H9 (cell line): ENCODE measurements around the gene RNF8. TPM values are rescaled to one million over a fixed set of nuclear protein-coding genes. Genes with fewer than 3 reads are reported as not detected.

Experiments used
- DNase-seq: peaks from one replicate; pipeline ENCODE4 v3.0.0-alpha.2; 2017
- H2AFZ ChIP-seq: one replicate; pipeline ENCODE4 v1.6.1; 2013; ENCODE audit warnings: mild to moderate bottlenecking, low read length, control low read depth, moderate library complexity
- H2AK5ac ChIP-seq: 2 replicates; pipeline ENCODE4 v1.6.1; 2013; ENCODE audit warnings: low read length, control low read depth, mixed read lengths; ENCODE audit not compliant: insufficient read length
- H2BK120ac ChIP-seq: one replicate; pipeline ENCODE4 v1.6.1; 2013; ENCODE audit warnings: low read depth, mild to moderate bottlenecking, low read length, control low read depth, inconsistent platforms; ENCODE audit not compliant: poor library complexity, severe bottlenecking
- H2BK12ac ChIP-seq: 2 replicates; pipeline ENCODE4 v1.6.1; 2013; ENCODE audit warnings: low read length, control low read depth, mixed read lengths, low read depth; ENCODE audit not compliant: insufficient read length
- H2BK15ac ChIP-seq: 2 replicates; pipeline ENCODE4 v1.6.1; 2013; ENCODE audit warnings: low read depth, low read length, control low read depth
- H2BK20ac ChIP-seq: one replicate; pipeline ENCODE4 v1.6.1; 2013; ENCODE audit warnings: low read depth, mild to moderate bottlenecking, low read length, control low read depth, inconsistent platforms; ENCODE audit not compliant: poor library complexity, severe bottlenecking
- H2BK5ac ChIP-seq: 2 replicates; pipeline ENCODE4 v1.6.1; 2013; ENCODE audit warnings: low read length, control low read depth, mixed read lengths; ENCODE audit not compliant: insufficient read length
- H3K14ac ChIP-seq: 2 replicates; pipeline ENCODE4 v1.6.1; 2013; ENCODE audit warnings: low read length, control low read depth; ENCODE audit not compliant: insufficient read depth
- H3K18ac ChIP-seq: 2 replicates; pipeline ENCODE4 v1.6.1; 2013; ENCODE audit warnings: low read depth, mild to moderate bottlenecking, mixed read lengths, low read length, control low read depth; ENCODE audit not compliant: insufficient read length
- H3K23ac ChIP-seq: 2 replicates; pipeline ENCODE4 v1.6.1; 2013; ENCODE audit warnings: low read length, control low read depth, mixed read lengths, low read depth; ENCODE audit not compliant: insufficient read length
- H3K23me2 ChIP-seq: 2 replicates; pipeline ENCODE4 v1.6.1; 2013; ENCODE audit warnings: low read depth, mild to moderate bottlenecking, mixed read lengths, low read length, control low read depth; ENCODE audit not compliant: insufficient read length, poor library complexity, severe bottlenecking
- H3K27ac ChIP-seq: 2 replicates; pipeline ENCODE4 v1.5.1; 2013; ENCODE audit warnings: low read length, control low read depth, mixed read lengths, low read depth; ENCODE audit not compliant: insufficient read length
- H3K27me3 ChIP-seq: 2 replicates; pipeline ENCODE4 v1.6.1; 2013; ENCODE audit warnings: low read length, control low read depth, inconsistent platforms; ENCODE audit not compliant: insufficient read depth
- H3K4ac ChIP-seq: 2 replicates; pipeline ENCODE4 v1.6.1; 2013; ENCODE audit warnings: low read depth, mild to moderate bottlenecking, control low read depth, inconsistent platforms, low read length, moderate library complexity
- H3K4me1 ChIP-seq: 2 replicates; pipeline ENCODE4 v1.6.1; 2013; ENCODE audit warnings: low read length, control low read depth, inconsistent platforms; ENCODE audit not compliant: insufficient read depth
- H3K4me2 ChIP-seq: 2 replicates; pipeline ENCODE4 v1.6.1; 2013; ENCODE audit warnings: low read length, control low read depth, mixed read lengths; ENCODE audit not compliant: insufficient read length, insufficient read depth
- H3K56ac ChIP-seq: 2 replicates; pipeline ENCODE4 v1.6.1; 2013; ENCODE audit warnings: low read depth, mild to moderate bottlenecking, mixed read lengths, low read length, control low read depth; ENCODE audit not compliant: insufficient read length
- H3K79me1 ChIP-seq: 2 replicates; pipeline ENCODE4 v1.6.1; 2013; ENCODE audit warnings: low read depth, mild to moderate bottlenecking, moderate library complexity, low read length, control low read depth, inconsistent platforms; ENCODE audit not compliant: insufficient read depth, poor library complexity, severe bottlenecking
- H3K79me2 ChIP-seq: 2 replicates; pipeline ENCODE4 v1.6.1; 2013; ENCODE audit warnings: low read length, control low read depth, inconsistent platforms; ENCODE audit not compliant: insufficient read depth
- H3K9ac ChIP-seq: 2 replicates; pipeline ENCODE4 v1.6.1; 2013; ENCODE audit warnings: low read length, control low read depth, mixed read lengths; ENCODE audit not compliant: insufficient read length; ENCODE audit errors: extremely low read depth
- H3K9me3 ChIP-seq: one replicate; pipeline ENCODE4 v1.6.1; 2013; ENCODE audit warnings: low read depth, low read length, inconsistent platforms; ENCODE audit not compliant: control insufficient read depth
- H3T11ph ChIP-seq: one replicate; pipeline ENCODE4 v1.6.1; 2013; ENCODE audit warnings: mild to moderate bottlenecking, low read length, control low read depth, inconsistent platforms
- H4K20me1 ChIP-seq: one replicate; pipeline ENCODE4 v1.6.1; 2013; ENCODE audit not compliant: control insufficient read depth, insufficient read length, insufficient read depth
- H4K5ac ChIP-seq: 2 replicates; pipeline ENCODE4 v1.6.1; 2013; ENCODE audit warnings: low read depth, mild to moderate bottlenecking, mixed read lengths, low read length, control low read depth; ENCODE audit not compliant: insufficient read length
- H4K8ac ChIP-seq: replicated peaks from 2 replicates; pipeline ENCODE4 v1.6.1; 2013; ENCODE audit warnings: low read length, control low read depth, mixed read lengths, low read depth; ENCODE audit not compliant: insufficient read length
- H4K91ac ChIP-seq: 2 replicates; pipeline ENCODE4 v1.6.1; 2013; ENCODE audit warnings: low read depth, mild to moderate bottlenecking, moderate library complexity, mixed read lengths, low read length, control low read depth; ENCODE audit not compliant: insufficient read length
- H3K27ac Mint-ChIP-seq, 3 experiments: 2 replicates in 2 of 3; 3 replicates in 1 of 3; pipeline ENCODE4 v1.8.0; 2020 to 2021; ENCODE audit warnings: mixed read lengths in 3 of 3, mild to moderate bottlenecking in 1 of 3, moderate library complexity in 1 of 3
- H3K27me3 Mint-ChIP-seq: 2 replicates; pipeline ENCODE4 v1.8.0; 2021; ENCODE audit warnings: low read depth, mild to moderate bottlenecking, moderate library complexity, mixed read lengths
- H3K36me3 Mint-ChIP-seq, 3 experiments: 2 replicates in 2 of 3; 3 replicates in 1 of 3; pipeline ENCODE4 v1.8.0; 2020 to 2021; ENCODE audit warnings: low read depth in 3 of 3, mixed read lengths in 3 of 3; ENCODE audit not compliant: insufficient read depth in 1 of 3
- H3K4me1 Mint-ChIP-seq, 2 experiments: 2 replicates each; pipeline ENCODE4 v1.8.0; 2020; ENCODE audit warnings: mixed read lengths in 2 of 2
- H3K4me3 Mint-ChIP-seq, 2 experiments: 2 replicates in 1 of 2; 3 replicates in 1 of 2; pipeline ENCODE4 v1.8.0; 2020 to 2021; ENCODE audit warnings: mild to moderate bottlenecking in 2 of 2, mixed read lengths in 2 of 2, moderate library complexity in 1 of 2
- H3K9me3 Mint-ChIP-seq, 2 experiments: 2 replicates in 1 of 2; 3 replicates in 1 of 2; pipeline ENCODE4 v1.8.0; 2020; ENCODE audit warnings: mild to moderate bottlenecking in 2 of 2, mixed read lengths in 2 of 2, moderate library complexity in 1 of 2
- CTCF ChIP-seq: fragments of 200-600 bp; sonication (generic); conservative IDR thresholded peaks from 3 replicates; pipeline ENCODE4 v1.8.0; 2021; ENCODE audit warnings: antibody characterized with exemption, mild to moderate bottlenecking
- WGBS: extraction: QIAGEN DNeasy Blood & Tissue Kit; methylation state at CpG from one replicate; pipeline ENCODE4 v1.1.7; 2013; ENCODE audit warnings: missing lambda C conversion rate, low lambda C conversion rate, mixed read lengths; ENCODE audit not compliant: insufficient read length; ENCODE audit errors: extremely low coverage; 5-methylcytosine and 5-hydroxymethylcytosine counted together
- total RNA-seq: library from RNA; stranded (reverse); gene quantifications from 2 replicates; pipeline ENCODE4 v1.2.1, GENCODE V29; 2021

Gene RNF8
- total RNA-seq, 1 experiment from 2014 or later, result 34.7 TPM

- Histone ChIP-seq H3K18ac (no peak overlapping the region), H3K14ac (no peak overlapping the region), H4K20me1 (no peaks in the 10 kb centered on the region), H3K27ac (no peak overlapping the region), H3K23me2 (peaks cover 11% of the 10 kb centered on the region), H2BK5ac (no peak overlapping the region), H2AK5ac (no peak overlapping the region), H3K23ac (no peak overlapping the region), H3K4me1 (no peaks in the 10 kb centered on the region), H2AFZ (no peak overlapping the region), H3K79me1 (no peaks in the 10 kb centered on the region), H3K9ac (no peak overlapping the region), H4K91ac (no peak overlapping the region), H3K27me3 (no peaks in the 10 kb centered on the region), H4K5ac (no peak overlapping the region), H3K56ac (no peak overlapping the region), H2BK15ac (no peak overlapping the region), H2BK120ac (no peak overlapping the region), H3K4ac (no peak overlapping the region), H4K8ac (no peak overlapping the region), H3K79me2 (peaks cover 10% of the 10 kb centered on the region; the same call in 1 of the 2 replicates), H3T11ph (no peak overlapping the region), H3K9me3 (no peaks in the 10 kb centered on the region), H2BK12ac (no peak overlapping the region), H2BK20ac (no peak overlapping the region), H3K4me2 (no peak overlapping the region)
- Mint-ChIP-seq H3K4me1 (peaks cover 12 to 18% of the 10 kb centered on the region in 2 experiments), H3K36me3 (no peaks in the 10 kb centered on the region), H3K27me3 (peaks cover 18% of the 10 kb centered on the region), H3K27ac (no peak overlapping the region), H3K4me3 (no peak overlapping the region), H3K9me3 (peaks cover 0 to 10% of the 10 kb centered on the region in 2 experiments; a peak in 3 of 5 replicates)
- WGBS, result no CpG with 5 or more reads among the region's 3 CpGs
- no peak for DNase-seq
- TF ChIP-seq CTCF, result no peak
Measured at GRCh38 chr6:37351027-37351426, 2.8 kb upstream of the RNF8 start.
